Measurements from ENCODE around the gene ZNF292.

DNA sequence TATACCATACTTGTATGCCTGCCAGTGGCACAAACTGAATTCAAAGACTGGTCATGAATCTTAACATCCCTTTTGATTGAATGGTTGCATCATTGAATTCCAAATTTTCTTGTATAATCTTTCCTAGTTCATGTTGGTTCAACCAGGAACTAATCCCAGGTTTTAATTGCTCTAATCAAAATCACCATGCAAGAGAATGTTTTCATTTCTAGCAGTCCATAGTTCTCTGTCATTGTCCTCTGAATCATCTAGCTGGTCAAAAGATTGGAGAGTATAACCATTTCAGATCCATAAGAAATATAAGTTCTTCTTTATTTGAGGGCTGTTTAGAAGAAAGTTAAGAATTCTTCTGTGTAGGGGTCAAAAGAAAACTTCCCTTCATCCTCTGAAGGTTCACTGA is 57.2 kb downstream of the ZNF292 start:
- TF ChIP-seq, protein P1, sequence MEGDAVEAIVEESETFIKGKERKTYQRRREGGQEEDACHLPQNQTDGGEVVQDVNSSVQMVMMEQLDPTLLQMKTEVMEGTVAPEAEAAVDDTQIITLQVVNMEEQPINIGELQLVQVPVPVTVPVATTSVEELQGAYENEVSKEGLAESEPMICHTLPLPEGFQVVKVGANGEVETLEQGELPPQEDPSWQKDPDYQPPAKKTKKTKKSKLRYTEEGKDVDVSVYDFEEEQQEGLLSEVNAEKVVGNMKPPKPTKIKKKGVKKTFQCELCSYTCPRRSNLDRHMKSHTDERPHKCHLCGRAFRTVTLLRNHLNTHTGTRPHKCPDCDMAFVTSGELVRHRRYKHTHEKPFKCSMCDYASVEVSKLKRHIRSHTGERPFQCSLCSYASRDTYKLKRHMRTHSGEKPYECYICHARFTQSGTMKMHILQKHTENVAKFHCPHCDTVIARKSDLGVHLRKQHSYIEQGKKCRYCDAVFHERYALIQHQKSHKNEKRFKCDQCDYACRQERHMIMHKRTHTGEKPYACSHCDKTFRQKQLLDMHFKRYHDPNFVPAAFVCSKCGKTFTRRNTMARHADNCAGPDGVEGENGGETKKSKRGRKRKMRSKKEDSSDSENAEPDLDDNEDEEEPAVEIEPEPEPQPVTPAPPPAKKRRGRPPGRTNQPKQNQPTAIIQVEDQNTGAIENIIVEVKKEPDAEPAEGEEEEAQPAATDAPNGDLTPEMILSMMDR (IDR thresholded peaks at IDR 0.05), result no peak
- TF ChIP-seq POLR2A (IDR thresholded peaks at IDR 0.05), result no peak

Measured in esophagus squamous epithelium (tissue), 4 donors.